Gastroesophageal sphincter (tissue), 4 donors: ENCODE measurements around the gene TAOK3. TPM values are rescaled to one million over a fixed set of nuclear protein-coding genes. Genes with fewer than 3 reads are reported as not detected.

Experiments
- ATAC-seq: fragments of 150-250 bp; one replicate; pipeline ENCODE4 v1.9.1; 2016; ENCODE audit warnings: mild to moderate bottlenecking, moderate library complexity
- H3K27ac ChIP-seq, 4 donors: fragments of 200-600 bp; sonication (generic) in 3 of 4; 1 replicate in 3 of 4; 2 replicates in 1 of 4; pipeline ENCODE4 v1.5.1; 2016 to 2019
- H3K27me3 ChIP-seq: fragments of 200-600 bp; sonication (generic); one replicate; pipeline ENCODE4 v1.5.1; 2019
- H3K36me3 ChIP-seq, 2 donors: fragments of 200-600 bp; sonication (generic); one replicate each; pipeline ENCODE4 v1.5.1; 2019; ENCODE audit warnings: control low read depth in 1 of 2
- H3K4me1 ChIP-seq, 3 donors: fragments of 200-600 bp; sonication (generic); 1 replicate in 2 of 3; 2 replicates in 1 of 3; pipeline ENCODE4 v1.5.1; 2016 to 2019; ENCODE audit warnings: control low read depth in 2 of 3
- H3K4me3 ChIP-seq, 2 donors: fragments of 200-600 bp; sonication (generic); one replicate each; pipeline ENCODE4 v1.5.1; 2019; ENCODE audit warnings: mild to moderate bottlenecking in 1 of 2, moderate library complexity in 1 of 2
- H3K9me3 ChIP-seq, 3 donors: fragments of 200-600 bp; sonication (generic); one replicate each; pipeline ENCODE4 v1.5.1; 2017 to 2019; ENCODE audit warnings: control low read depth in 2 of 3
- CTCF ChIP-seq, 4 experiments: fragments of 200-600 bp in 2 of 4; fragments of 450-650 bp in 2 of 4; sonication (generic) in 1 of 4; IDR thresholded peaks; one replicate each; pipeline ENCODE4 v1.5.1; 2017 to 2019; ENCODE audit warnings: antibody characterized with exemption in 4 of 4, mild to moderate bottlenecking in 2 of 4, moderate library complexity in 2 of 4
- EP300 ChIP-seq: sonication (generic); formaldehyde crosslinking; IDR thresholded peaks from one replicate; pipeline ENCODE4 v1.6.1; 2017; ENCODE audit warnings: antibody characterized with exemption, mild to moderate bottlenecking
- POLR2A ChIP-seq, 2 donors: fragments of 450-650 bp; IDR thresholded peaks; one replicate each; pipeline ENCODE4 v1.6.1; 2017; ENCODE audit warnings: antibody characterized with exemption in 2 of 2, mild to moderate bottlenecking in 2 of 2, moderate library complexity in 1 of 2
- POLR2AphosphoS5 ChIP-seq: sonication (generic); formaldehyde crosslinking; IDR thresholded peaks from one replicate; pipeline ENCODE4 v1.6.1; 2017; ENCODE audit warnings: antibody characterized with exemption
- WGBS, 2 donors: methylation state at CpG; one replicate each; pipeline ENCODE4 v1.1.5; 2018; ENCODE audit warnings: low coverage in 1 of 2; 5-methylcytosine and 5-hydroxymethylcytosine counted together
- total RNA-seq, 4 donors: library from RNA; depleted of rRNA; stranded (reverse); fragments of >200 nt; gene quantifications; one replicate each; pipeline ENCODE4 v1.1.0, GENCODE V29; 2016

The TAOK3 gene
- total RNA-seq, 4 donors from 2014 or later = 26.9 to 55.0 (median 36.7) TPM

GRCh38 chr12:118206107-118206412 lies 166.6 kb downstream of the TAOK3 start:
- Histone ChIP-seq H3K36me3 (peaks cover 0 to 27% of the 10 kb centered on the region in 2 donors), H3K4me1 (no peaks in the 10 kb centered on the region), H3K9me3 (no peaks in the 10 kb centered on the region), H3K4me3 (no peak overlapping the region), H3K27ac (no peak overlapping the region), H3K27me3 (no peaks in the 10 kb centered on the region)
- no peak for TF ChIP-seq CTCF (IDR thresholded peaks at IDR 0.05)
- TF ChIP-seq EP300 = no peak
- TF ChIP-seq POLR2A (IDR thresholded peaks at IDR 0.05) = no peak
- TF ChIP-seq POLR2AphosphoS5 = no peak
- no peak for ATAC-seq
- whole genome bisulfite sequencing, 2 donors = 86 to 90% methylated on average over 3 of the region's 3 CpGs

GRCh38 chr12:118193958-118194357 lies 178.7 kb downstream of the TAOK3 start:
- no peak for TF ChIP-seq POLR2AphosphoS5
- TF ChIP-seq CTCF (IDR thresholded peaks at IDR 0.05) = no peak
- peaks cover 0 to 42% of the 10 kb centered on the region in 2 donors for H3K36me3 ChIP-seq
- H3K4me3 ChIP-seq = no peak overlapping the region
- H3K4me1 ChIP-seq = peaks cover 0 to 14% (median 4%) of the 10 kb centered on the region in 3 donors
- ATAC-seq = no peak
- no peak overlapping the region for H3K27ac ChIP-seq
- no peaks in the 10 kb centered on the region for H3K9me3 ChIP-seq
- WGBS, 2 donors = 83 to 91% methylated on average over 1 to 6 of the region's 6 CpGs
- no peaks in the 10 kb centered on the region for H3K27me3 ChIP-seq

- peaks cover 0 to 37% of the 10 kb centered on the region in 2 donors for H3K36me3 ChIP-seq
- no peaks in the 10 kb centered on the region for H3K27me3 ChIP-seq
- TF ChIP-seq POLR2A (IDR thresholded peaks at IDR 0.05) (no peak), POLR2AphosphoS5 (no peak), CTCF (IDR thresholded peaks at IDR 0.05) (no peak), EP300 (no peak)
- no peaks in the 10 kb centered on the region for H3K9me3 ChIP-seq
- no peak overlapping the region for H3K4me3 ChIP-seq
- no peak for ATAC-seq
- WGBS, 2 donors = 74 to 75% methylated on average over 3 of the region's 5 CpGs
- no peak overlapping the region for H3K27ac ChIP-seq
- peaks cover 0 to 19% (median 4%) of the 10 kb centered on the region in 3 donors for H3K4me1 ChIP-seq
Observed at GRCh38 chr12:118193477-118193876, 179.2 kb downstream of the TAOK3 start.

- no peak for TF ChIP-seq EP300
- no peak for TF ChIP-seq POLR2AphosphoS5
- no peak for TF ChIP-seq CTCF (IDR thresholded peaks at IDR 0.05)
- TF ChIP-seq POLR2A (IDR thresholded peaks at IDR 0.05) = no peak
- peak overlapping the region; percentile 47 to 50 for H3K4me3 ChIP-seq
- WGBS, 2 donors = 11 to 17% methylated on average over 11 of the region's 11 CpGs
- H3K36me3 ChIP-seq = peaks cover 0 to 16% of the 10 kb centered on the region in 2 donors
- H3K9me3 ChIP-seq = no peaks in the 10 kb centered on the region
- peak overlapping the region; percentile 77 to 95 (median 86) for H3K27ac ChIP-seq
- peaks cover 4 to 44% (median 11%) of the 10 kb centered on the region in 3 donors for H3K4me1 ChIP-seq
- no peaks in the 10 kb centered on the region for H3K27me3 ChIP-seq
- ATAC-seq = peak; percentile 37
Observed at GRCh38 chr12:118190266-118190665, 182.4 kb downstream of the TAOK3 start.

- Histone ChIP-seq H3K9me3 (no peaks in the 10 kb centered on the region), H3K27me3 (no peaks in the 10 kb centered on the region), H3K36me3 (peaks cover 0 to 14% of the 10 kb centered on the region in 2 donors), H3K4me1 (peaks cover 4 to 44% (median 11%) of the 10 kb centered on the region in 3 donors), H3K27ac (peak overlapping the region; percentile 77 to 95 (median 86)), H3K4me3 (peak overlapping the region; percentile 47 to 50)
- peak; percentile 70 for ATAC-seq
- TF ChIP-seq POLR2AphosphoS5 (no peak), EP300 (no peak), CTCF (IDR thresholded peaks at IDR 0.05) (no peak), POLR2A (IDR thresholded peaks at IDR 0.05) (no peak)
- WGBS, 2 donors = 0 to 30% methylated on average over 7 to 12 of the region's 14 CpGs
Observed at GRCh38 chr12:118189741-118190191, 182.9 kb downstream of the TAOK3 start.
